ENCODE data around the gene NFIX.

Gene NFIX

DNA sequence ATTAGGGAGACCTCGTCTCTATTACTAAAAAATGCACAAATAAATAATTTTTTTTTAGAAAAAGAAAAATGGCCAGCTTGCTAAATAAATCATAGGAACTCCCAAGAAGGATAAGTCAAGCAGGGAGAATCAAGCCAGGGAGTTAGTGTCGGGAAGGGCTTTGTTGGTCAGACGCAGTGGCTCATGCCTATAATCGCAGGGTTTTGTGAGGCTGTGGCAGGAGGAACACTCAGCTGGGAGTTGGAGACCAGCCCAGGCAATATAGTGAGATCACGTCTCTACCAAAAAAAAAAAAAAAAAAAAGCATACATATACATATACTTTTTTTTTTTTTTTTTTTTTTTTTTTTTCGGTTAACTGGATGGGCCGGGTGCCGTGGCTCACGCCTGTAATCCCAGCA is 131.8 kb downstream of the NFIX start:
- no peak for DNase-seq (ENCODE audit: low read depth)

DNA sequence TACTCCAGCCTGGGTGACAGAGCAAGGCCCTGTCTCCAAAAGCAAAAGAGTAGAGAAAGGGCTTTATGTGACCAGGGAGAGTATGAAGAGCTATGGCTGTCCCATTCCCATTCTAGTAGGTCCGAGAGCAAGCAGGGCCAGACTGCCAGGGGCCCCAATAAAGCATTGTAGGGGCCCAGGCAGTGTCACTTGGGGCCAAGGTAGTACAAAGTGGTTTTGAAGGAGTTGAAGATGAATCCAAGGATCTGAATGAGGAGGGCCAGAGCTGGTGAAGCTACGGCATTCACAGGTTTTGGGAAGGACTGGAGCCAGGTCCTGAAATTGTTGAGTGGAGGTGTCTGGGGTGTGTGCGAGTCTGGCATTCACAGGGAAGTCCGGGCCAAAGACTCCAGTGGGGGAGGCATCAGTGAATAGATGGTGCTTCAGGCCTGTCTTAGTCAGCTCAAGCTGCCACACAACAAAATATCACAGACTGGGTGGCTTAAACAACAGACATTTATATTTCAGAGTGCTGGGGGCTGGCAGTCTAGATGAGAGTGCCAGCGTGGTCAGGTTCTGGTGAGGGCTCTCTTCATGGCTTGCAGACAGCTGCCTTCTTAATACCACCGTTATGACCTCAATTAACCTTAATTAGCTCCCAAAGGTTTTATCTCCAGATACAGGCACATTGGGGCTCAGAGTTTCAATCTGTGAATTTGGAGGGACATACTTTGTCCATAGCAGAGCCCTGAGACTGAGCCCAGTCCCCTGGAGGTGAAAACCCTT is 132.7 kb downstream of the NFIX start:
- DNase-seq (ENCODE audit: low read depth) = no peak

DNA sequence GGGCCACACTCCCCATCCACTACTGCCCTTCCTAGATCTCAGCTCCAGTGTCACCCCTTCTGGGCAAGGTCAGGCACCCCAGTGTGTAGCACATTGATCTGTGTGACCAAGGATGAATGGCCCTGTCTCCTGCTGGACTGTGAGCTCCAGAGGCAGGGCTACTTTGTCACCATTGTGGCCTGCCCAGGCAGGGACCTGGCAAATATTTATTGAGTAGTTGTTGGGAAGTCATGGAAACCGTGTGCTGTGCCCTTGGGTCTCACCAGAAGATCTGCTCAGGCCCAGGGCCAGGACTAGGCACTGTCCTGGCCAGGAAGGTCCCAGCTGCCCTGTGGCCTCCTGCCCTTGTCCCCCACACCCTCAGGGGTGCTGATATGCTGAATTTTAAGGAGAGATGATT is 133.3 kb downstream of the NFIX start:
- no peak for DNase-seq (ENCODE audit: low read depth)

DNA sequence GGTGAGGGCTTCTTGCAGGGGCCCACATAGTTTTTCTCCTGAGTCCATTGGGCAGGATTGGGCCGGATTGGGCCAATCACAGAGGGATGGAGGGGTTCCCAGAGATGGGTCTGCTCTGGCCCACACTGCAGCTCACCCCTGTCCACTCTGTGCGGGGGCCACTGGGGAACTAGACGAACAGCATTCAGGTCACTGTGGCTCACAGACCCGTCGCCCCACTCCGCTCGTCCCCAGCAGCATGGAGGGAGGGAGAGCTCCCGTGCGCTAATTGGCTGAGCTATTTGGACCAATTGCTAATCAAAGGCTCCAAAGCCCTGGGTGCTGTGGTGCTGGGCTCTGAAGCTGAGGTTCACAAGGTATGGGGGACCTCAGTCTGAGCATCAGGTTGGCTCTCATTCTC is 134.1 kb downstream of the NFIX start:
- DNase-seq (ENCODE audit: low read depth) = no peak

DNA sequence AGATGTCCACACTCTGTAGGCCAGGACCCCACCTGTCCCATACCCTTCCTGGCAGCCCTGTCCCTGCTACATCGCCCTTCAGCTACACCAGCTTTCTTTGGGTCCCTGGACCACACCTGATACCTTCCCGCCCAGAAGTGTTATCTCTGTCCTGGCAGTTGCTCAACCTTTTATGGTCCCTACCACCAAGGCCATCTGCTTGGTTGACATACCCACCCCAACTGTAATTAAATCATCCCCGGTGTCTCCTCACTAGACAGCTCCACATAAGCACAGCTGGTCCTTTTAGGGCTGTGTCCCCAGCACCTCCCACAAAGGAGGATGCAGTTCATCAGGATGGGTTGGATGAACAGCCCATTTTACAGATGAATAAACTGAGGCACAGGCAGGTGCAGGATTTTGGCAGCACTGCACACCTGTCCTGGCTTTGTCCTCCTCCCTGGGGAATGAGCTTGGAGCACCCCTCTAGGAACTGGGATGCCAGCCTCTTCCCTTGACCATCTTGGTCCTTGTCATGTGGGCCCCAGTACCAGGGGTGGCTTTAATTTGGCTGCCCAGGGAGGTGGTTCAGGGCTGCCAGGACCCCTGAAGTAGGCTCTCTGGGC is 135.7 kb downstream of the NFIX start:
- no peak for DNase-seq (ENCODE audit: low read depth)

DNA sequence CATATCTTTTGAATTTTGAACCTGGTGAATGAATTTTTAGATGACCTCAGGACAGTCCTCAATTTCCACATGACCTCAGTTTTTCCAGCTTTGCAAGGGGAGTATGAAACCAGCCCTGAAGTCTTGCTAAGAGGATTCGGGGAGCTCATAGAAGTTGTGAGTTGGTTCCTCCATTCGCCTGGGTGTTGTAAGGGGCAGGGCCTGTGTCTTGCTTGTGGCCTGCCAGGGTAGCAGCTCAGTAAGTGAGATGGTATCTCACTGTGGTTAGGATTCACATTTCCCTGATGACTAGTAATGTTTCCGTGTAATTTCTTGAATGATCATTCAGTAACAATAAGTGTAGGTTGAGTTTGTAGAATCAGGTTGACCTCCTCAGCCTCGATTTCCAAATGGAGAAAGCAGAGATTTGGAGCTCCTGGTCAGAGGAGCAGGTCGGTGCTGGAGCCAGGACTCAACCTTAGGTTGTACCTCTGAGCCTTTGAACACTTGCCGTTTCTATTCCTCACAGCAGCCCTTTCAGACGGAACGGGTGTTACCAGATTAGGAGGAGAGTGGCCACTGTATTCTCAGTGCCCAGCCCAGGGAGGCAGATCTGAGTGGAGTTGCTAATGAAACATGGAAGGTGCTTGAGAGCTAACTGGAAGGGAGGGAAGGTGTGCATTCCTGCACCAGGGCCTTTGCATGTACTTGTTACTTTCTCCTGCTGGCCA is 137.4 kb downstream of the NFIX start:
- no peak for DNase-seq (ENCODE audit: low read depth)

DNA sequence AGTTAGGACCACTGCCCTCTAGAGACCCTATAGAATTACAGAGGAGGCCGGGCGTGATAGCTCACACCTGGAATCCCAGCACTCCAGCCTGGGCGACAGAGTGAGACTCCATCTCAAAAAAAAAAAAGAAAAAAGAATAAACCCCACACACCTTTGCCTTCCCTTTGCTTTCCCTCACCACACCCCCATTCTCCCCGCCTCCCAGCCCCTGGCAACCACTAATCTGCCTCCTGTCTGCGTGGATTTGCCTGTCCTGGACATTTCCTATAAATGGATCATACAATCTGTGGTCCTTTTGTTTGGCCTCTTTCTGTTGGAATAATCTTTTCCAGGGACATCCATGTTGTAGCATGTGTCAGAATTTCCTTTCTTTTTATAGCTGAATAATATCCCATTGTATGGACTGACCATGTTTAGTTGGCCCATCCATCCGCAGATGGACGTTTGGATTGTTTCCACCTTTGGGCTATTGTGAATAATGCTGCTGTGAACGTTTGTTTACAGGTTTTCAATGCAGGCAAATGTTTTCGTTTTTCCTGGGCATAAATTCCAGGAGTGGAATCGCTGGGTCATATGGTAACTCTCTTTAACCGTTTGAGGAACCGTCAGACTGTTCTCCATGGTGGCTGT is 138.1 kb downstream of the NFIX start:
- DNase-seq (ENCODE audit: low read depth) = no peak

DNA sequence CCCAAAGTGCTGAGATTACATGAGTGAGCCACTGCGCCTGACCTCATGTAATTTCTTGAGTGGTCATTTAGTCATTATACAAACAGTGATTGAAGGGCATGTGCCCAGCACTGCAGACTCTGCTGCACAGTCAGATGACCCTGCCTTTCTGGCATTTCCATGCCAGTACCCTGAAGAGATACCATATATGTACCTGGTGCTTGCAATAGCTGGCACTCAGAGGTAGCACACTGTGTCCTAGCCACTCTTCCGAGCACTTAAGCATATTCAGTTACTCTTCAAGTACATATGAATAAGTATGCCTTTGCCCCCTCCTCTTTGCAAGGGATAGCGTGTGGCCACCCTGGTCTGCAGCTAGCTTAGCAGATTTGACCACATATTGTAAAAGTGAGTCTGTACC is 139.4 kb downstream of the NFIX start:
- no peak for DNase-seq (ENCODE audit: low read depth)

DNA sequence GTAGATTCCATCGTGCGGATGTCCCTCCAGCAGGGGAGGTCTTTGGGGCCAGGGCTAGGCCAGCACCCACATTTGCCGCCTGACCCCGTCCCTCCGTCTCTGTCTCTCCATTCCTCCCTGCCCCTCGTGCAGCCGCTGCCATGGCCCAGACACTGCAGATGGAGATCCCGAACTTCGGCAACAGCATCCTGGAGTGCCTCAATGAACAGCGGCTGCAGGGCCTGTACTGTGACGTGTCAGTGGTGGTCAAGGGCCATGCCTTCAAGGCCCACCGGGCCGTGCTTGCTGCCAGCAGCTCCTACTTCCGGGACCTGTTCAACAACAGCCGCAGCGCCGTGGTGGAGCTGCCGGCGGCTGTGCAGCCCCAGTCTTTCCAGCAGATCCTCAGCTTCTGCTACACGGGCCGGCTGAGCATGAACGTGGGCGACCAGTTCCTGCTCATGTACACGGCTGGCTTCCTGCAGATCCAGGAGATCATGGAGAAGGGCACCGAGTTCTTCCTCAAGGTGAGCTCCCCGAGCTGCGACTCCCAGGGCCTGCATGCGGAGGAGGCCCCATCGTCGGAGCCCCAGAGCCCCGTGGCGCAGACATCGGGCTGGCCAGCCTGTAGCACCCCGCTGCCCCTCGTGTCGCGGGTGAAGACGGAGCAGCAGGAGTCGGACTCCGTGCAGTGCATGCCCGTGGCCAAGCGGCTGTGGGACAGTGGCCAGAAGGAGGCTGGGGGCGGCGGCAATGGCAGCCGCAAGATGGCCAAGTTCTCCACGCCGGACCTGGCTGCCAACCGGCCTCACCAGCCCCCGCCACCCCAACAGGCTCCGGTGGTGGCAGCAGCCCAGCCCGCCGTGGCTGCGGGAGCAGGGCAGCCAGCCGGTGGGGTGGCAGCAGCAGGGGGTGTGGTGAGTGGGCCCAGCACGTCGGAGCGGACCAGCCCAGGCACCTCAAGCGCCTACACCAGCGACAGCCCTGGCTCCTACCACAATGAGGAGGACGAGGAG is 140.1 kb downstream of the NFIX start:
- no peak for DNase-seq (ENCODE audit: low read depth)

DNA sequence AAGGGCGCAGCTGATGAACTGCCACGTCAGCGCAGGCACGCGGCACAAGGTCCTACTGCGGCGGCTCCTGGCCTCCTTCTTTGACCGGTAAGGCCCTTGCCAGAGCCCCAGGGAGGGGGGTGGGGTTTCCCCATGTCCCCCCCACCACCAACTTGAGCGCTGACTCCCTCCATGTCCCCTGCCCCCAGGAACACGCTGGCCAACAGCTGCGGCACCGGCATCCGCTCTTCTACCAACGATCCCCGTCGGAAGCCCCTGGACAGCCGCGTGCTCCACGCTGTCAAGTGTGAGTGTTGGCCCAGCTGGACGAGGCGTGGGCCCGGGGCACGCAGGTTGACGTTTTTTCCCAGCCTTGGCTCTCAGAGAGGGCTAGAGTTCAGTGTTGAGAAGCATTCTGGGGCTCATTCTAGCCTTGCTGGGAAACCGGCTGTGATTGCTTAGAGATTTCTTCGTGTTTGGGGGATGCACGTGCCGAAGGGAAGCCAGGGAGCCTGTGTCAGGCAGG is 142.1 kb downstream of the NFIX start:
- no peak for DNase-seq (ENCODE audit: low read depth)

DNA sequence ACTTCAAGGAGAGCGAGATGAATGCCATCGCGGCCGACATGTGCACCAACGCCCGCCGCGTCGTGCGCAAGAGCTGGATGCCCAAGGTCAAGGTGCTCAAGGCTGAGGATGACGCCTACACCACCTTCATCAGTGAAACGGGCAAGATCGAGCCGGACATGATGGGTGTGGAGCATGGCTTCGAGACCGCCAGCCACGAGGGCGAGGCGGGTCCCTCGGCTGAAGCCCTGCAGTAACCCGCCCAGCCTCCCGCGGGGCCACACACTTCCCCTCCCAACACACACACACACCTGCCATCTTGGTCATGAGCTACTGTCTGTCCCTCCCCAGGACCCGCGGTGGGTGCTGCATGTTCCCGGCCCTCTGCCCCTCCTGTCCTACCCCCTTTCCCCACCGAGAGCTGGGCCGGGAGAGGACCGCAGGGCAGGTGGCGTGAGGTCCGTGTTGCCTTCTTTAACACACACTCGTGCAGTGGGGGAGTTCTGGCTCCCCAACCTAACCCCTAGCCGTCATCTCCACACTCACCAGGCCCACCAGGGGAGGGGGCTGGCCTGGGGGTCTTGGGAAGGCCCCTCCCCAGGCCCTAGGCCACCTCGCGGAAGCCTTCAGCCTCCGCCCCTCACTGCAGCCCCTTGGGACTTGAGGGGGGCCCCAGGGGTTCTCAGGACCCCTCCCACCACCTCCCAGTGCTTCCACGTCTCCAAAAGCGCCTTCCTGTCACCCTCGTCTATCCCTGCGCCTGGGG is 143.1 kb downstream of the NFIX start:
- DNase-seq (ENCODE audit: low read depth) = no peak

DNA sequence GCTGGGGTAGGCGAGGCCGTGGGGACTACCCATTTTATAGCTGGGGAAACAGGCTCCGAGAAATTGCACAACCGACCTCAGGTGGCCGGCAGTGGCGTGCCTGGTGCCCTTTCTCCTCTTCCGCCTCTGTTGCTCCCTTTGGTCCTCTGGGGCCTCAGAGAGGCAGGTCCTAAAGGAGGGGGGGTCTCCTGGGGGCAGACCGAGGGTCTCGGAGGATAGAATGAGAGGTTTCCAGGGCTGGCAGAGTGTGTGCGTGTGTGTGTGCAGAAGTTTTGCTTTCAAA is 143.6 kb downstream of the NFIX start:
- no peak for DNase-seq (ENCODE audit: low read depth)

DNA sequence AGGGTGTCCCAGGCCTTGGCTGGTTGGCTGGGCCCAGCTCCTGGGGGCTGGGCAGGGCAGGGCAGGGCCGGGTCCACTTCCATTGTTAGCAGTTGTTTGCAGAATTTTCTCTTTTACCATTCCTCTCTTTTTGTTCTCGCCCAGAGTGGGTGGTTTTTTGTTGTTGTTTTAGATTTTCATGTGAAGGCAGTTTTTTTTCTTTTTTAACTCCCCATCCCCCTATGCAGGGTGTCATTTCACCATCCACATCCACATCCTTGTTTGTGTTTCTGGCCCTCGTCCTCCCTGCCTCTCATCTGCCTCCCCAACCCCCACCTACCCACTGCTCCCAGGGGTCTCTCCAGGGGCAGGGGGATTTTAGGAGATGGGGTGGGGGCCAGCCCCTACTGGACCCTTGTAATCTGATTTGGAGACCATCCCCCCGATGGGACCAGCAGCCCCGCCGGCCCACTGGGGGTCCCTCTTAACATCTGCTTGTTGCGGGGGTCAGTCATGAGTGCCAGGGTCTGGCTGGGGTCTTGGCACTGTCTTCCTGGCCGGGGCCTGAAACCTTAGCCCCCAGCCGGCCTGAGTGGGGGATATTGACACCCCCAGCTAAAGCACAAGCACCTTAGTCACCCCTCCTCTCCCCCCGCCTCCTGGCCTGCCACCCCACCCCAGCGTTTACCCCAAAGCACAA is 144.5 kb downstream of the NFIX start:
- no peak for DNase-seq (ENCODE audit: low read depth)

DNA sequence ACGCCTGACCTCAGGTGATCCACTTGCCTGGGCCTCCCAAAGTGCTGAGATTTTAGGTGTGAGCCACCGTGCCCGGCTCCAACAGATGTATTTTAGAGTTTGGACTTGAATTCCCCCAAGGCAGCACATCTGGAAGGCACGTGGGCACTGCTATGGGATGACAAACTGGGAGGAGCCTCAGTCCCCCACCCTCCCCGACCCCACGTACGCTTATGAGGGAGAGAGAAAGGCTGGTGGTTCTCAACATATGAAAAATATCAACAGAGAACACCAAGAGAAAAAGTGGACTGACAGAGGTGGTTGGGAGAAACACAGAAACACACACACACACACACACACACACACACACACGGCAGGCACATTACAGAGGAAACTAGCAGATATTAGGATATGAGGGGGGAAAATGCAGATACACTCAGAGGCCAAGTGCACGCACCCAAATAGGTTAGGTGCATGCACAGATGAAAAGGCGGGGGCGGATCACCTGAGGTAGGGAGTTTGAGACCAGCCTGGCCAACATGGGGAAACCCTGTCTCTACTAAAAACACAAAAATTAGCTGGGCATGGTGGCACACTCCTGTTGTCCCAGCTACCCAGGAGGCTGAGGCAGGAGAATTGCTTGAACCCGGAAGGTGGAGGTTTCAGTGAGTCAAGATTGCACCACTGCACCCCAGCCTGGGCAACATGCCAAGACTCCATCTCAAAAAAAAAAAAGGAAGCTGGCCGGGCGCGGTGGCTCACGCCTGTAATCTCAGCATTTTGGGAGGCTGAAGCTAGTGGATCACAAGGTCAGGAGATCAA is 151.7 kb downstream of the NFIX start:
- DNase-seq (ENCODE audit: low read depth) = no peak
